ENCODE results near the gene CMBL.

GRCh38 chr5:10289991-10290390 lies 17.7 kb downstream of the CMBL start:
- no peak for TF ChIP-seq CTCF (IDR thresholded peaks at IDR 0.05)
- no peak for TF ChIP-seq EZH2 (IDR thresholded peaks at IDR 0.05; ENCODE audit: borderline replicate concordance, insufficient read depth, low read depth, low read length, poor library complexity, severe bottlenecking)

Measured in B cell (primary cell).